ENCODE results near the gene CRYL1.
"Not testable (repeated sequence)": the region's sequence is repeated elsewhere in the genome, so short reads cannot be mapped to it uniquely, and the experiment has no call there.

Gene CRYL1

DNA sequence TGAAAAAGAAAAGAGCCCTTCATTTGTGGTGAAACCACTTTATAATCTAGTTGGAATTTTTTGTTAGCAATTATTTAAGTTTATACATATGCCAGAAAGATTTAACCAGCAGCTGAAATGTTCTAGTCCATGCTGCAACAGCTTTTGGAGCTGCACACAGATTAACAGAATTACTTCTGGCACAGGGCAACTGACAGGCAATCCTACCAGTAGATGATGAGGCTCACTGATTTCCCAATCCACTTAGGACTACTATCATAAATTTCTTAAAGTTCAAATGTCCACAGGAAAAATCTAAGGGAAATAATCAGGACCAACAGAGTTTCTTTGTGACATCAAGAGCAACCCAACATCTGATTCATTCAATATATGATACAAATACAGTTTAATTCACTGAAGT is 78.8 kb downstream of the CRYL1 start:
- no peak for DNase-seq

DNA sequence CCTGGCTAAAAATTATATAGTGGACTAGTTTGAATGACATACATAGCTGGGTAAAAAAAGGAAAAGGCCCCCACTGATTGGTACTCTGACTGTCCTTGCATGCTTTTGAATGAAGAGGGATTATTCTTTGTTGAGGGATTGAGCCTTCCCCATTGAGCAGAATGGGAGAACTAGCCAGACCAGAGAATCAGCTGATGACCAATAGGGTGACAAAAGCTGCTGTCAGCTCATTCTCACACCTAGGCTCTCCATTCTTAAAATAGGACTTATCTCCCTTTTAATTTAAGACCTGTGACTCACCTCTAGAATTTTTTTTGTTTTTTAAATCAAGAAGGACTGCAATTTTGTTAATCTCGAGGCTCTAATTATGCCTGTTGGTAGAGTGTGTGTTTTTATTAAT is 79.3 kb downstream of the CRYL1 start:
- DNase-seq, result no peak

DNA sequence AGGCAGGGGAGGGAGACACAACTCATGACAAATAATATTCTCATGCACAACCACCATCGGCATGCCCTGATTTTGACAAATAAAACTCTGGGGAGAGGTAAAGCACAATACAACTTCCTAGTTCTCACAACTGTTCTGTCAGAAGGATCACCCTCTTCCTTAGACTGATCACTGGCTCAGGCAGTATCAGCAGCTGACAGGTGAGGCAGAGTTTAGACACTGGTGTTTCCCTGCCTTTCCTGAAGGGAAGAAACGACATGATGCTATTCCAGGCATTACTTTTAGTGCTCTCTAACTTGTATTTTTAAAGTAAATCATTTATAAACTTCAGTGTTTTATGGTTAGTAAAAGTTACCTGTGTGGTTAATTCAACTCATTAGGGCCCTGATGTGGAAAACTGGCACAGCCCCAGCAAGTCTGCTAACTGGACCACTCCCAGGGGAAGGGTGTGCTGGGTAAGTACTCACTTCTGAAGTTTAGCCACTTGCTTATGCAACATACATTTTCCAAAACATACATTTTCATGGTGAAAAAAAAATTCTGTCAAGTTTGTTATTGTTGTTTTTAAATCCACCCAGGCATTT is 82.8 kb downstream of the CRYL1 start:
- DNase-seq, result no peak

DNA sequence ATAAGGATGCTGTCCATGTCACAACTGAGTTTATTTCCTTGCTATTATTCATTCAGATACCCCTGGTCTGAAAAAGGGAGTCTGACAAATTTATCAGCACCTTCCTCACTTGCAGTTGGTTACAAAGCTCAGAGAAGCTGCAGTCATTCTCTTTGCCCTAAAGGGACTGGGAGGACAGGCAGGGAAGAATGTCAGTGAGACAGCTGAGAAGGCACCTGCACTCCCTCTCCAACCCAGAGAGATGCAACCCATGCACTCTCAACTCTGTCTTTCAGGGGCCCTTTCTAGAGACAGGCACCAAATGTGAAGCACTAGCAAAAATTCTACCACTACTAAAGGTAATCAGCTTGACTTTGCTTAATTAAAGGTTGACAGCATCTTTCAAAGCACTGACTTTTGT is 83.3 kb downstream of the CRYL1 start:
- no peak for DNase-seq

DNA sequence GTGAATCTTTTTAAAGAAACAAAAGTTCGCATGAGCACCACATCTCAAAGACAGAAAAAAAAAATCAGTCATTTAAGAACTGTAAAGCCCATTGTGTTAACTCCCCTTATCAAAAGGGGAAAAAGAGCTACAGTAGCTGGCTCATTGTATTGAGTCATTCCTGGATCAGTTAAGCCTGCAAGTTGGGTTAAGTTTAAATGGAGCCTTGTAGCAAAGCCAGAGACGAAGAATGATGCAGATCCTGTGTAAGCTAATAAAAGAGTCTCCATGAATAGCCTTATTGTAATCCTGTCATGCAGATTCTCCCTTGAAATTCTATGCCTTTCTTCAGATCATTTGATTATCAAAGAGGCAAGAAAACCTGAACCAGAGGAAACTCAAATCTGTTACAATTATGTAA is 83.8 kb downstream of the CRYL1 start:
- DNase-seq, result no peak

DNA sequence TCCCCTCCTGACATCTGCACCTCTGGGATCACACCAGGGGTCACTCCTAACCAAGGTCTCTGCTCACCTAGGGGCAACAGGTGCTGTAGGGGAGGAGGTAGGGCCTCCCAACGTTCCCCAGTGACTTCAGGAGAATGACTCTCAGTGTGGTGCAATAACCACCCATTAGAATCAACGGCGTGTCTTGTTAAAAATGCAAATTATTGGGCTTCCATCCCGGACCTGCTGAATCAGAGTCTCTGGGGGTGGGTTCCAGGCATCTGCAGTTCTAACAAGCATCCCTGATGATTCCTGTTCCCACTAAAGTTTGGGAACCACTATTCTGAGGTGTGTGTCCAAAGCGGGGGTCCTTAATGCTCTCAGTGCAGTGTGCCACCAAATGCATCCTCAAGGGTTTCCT is 84.6 kb downstream of the CRYL1 start:
- DNase-seq, result no peak

DNA sequence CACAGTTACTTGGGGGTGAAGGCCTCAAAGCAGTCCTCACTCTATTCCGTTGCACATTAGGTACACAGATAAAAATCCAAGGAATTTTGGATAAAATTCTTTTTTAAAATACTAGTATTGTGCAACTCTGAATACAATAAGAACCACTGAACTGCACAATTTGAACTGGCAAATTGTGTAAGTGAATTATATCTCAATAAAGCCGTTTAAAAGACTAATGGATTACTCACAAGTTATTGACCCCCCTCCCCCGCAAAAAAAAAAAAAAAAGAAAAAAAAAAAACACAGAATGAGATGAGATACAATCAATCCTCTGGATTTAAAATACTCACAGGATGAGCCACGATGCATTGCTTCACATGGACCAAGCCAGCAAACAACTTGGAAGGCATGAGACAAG is 86.4 kb downstream of the CRYL1 start:
- no peak for DNase-seq

DNA sequence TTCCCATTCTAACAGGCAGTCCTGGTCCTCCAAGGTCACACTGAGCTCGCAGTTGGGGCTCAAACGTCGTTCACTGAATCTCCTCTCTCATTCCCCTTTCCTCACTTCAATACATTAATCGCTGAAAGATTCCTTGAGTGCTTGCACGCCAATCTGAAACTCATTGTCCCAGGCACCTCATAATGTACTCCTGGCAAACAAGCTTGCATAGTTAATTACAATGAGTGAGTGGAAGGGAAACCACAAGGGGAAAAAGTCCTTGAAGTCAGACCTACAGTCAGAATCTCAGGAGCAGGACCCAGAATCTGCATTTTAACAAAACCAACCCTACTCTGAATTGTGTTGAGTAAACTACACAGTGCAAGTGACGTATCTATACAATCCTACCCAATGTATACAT is 86.9 kb downstream of the CRYL1 start:
- no peak for DNase-seq

DNA sequence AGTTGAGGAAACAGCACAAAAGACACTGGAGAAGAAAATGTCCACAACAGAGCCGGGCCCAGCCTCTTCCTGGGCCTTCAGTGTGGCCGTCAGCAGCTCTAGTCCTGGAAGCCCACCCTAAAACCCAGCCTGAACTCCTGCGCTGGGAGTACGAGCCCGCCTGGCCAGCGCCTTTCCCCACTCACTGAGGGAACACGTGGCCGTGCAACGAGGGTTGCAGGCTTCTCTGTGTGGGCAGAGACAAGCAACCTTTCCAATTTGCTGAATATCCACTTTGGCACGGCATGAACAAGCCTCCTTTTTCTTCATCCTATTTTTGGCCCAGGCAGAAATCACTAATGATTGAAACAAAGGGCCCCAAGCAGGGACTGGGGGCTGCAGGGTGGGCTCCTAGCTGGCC is 89.2 kb downstream of the CRYL1 start:
- no peak for DNase-seq

DNA sequence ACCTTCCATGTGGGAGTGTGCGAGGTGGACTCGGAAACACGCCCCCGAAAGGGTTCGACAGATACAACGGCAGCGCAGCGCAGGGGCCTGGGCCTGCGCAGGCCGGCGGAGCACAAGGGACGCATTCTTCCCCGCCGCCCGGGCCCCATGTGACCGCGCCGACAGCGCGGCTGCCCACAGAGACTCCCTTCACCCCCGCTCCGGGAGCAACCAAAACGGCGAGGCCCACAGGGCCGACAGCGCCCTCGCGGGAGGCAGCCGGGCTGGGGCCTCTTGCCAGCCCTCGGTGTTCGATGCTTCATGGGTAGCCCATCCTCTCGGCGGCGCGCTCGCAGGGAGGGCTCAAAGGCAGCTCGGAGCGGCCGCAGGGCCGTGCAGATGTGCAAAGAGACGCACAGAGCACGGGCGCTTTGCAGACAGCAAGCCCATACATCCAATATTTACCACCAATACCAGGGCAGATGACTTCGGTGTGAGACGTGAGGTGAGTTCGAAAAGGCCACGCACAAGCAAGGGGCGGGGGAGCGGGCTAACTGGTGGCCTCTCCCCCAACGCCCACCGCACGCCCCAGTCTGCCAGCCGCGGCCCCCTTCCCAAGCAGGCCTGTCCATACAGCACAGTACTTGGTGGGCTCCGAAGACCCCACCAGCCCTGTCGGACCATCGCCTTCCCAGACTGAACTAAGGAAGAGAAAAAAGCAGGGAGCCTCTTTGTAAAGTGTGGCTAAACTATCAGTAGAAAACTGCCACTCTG is 89.9 kb downstream of the CRYL1 start:
- no peak for DNase-seq

DNA sequence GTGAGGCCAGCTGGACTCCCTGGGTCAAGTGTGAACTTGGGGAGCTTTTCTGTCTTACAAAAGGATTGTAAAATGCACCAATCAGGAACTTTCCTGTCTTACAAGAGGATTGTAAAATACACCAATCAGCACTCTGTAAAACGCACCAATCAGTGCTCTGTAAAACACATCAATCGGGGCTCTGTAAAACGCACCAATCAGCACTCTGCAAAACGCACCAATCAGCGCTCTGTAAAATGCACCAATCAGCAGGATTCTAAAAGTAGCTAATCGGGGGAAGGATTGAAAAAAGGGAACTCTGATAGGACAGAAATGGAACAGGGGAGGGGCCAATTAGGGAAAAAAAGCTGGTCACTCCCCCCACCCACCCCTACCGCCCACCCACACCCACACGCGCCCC is 91.4 kb downstream of the CRYL1 start:
- DNase-seq, result not testable (repeated sequence)

DNA sequence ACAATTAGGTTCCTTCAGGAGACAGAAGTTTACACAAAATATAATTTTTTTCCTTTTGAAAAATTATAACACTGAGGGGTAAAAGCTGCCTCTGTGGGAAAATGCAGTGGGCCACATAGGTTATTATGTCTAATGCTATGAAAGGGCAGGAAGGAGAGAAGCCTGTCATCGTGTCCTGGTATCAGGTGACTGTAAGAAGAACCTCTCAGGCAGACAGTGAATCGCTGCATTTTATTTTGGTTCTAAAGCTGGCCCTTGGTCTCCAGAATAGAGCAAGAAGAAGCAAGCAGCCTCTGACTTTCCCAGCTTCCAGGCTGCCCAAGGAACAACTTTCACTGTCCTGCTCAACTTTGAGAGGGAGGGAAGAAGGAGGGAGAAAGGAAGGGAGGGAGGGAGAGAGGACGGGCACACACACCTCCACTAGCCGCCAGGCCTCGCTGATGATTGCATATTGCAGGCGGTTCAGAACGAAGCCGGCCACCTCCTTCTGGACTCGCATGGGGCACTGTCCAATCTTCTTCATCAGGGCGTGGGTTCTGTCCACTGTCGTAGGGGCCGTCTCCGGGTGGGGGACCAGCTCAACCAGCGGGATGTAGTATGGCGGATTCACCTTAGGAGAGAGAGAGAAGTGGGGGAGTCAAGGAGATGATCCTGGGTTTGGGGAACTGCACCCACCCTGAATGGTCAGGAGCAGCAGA is 93.8 kb downstream of the CRYL1 start:
- DNase-seq, result peak; percentile 2

DNA sequence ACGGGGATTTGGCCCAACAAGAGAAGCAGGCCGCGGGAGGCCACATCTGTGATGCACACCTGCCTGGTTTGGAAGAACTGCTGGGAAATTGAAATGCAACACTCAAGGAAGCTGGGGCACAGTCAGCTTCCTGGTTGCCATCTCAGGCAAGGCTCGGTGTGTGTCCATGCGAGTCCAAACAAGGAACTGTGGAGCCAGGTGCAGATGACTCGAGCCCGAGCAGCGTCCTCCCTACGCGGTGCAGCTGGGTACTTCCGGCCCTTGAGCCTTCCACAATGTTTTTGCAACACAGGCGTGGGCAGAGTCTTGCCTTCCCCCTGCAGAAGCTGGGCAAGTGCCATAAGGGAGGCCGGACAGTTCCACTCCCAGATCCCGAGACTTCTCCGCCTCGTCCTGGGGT is 94.6 kb downstream of the CRYL1 start:
- DNase-seq, result peak; percentile 15

DNA sequence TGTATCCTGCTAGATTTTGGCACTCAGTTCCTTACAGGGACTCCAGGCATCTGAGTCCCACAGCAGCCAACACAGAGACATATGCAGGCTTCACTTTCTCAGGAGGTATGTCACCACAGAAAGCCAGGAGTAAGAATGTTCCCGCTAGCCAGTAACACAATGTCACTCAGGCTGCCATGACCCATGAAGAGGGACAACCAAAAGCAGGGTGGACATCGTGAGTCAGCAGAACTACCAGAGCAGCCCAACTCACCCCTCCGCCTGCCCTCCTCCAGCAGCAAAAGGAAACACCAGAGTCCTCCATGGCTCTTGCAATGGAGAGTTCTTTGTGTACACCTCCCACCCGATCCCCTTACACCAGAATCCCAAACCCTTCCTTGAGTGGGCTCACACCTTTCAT is 95.4 kb downstream of the CRYL1 start:
- no peak for DNase-seq

DNA sequence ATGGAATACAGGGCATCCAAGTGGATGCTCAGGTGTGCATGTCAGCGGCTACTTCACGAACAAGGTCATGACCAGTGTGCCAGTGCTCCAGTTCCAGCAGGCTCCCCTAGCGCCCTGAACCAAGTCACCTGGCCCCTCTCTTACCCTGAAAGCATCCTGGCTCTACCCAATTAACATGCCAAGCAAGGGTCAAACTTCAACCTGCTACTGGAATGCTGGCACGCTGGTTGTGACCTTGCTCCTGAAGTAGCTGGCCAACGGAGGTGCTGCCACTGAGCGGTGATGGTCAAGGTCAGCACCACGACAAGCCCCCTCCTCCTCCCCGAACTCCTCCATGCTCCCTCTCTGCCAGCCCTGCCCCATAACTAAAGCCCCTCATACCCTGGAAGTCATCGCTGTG is 96.0 kb downstream of the CRYL1 start:
- DNase-seq, result no peak

DNA sequence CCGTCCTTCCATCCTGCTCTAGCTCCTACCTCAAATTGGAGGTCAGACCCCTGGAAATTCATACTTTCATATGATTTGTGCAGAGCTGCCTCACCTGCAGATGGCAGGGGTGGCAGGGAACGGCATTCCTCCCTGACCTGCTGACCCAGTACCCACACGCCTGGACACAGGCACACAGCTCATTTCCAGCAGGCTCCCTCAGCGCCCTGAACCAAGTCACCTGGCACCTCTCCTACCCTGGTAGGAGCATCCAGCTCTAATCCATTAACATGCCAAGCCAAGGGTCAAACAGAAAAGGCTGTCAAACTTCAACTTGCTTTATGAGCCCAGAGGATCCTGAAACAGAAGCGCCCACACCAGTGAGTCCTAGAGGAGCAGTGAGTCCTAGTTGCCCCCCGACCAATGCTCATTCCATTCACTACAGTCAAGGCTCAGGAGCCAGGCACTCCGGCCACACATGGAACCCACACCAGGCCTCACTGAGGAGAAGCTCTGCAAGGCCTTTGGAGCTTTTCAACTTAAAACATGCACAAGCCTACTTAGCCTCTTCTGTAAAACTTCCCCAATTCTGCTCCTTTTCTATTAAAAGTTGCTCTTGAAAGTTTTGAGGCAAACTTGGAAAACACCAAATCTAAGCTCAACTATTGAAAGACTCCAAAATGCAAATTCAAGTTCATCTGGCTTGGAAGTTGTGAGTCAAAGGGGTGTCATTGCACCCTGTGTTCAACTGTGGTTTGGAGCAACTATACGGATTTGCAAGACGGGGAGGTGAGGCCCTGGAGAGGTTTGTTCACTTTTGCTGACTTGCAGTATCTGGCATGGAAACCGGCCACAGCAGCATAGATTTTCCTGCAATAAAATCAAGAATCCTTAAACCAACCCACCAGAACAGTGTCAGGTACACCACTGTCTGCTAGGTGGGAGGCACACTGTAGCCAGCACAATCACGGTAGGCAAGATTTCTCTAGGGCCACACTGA is 96.7 kb downstream of the CRYL1 start:
- no peak for DNase-seq

DNA sequence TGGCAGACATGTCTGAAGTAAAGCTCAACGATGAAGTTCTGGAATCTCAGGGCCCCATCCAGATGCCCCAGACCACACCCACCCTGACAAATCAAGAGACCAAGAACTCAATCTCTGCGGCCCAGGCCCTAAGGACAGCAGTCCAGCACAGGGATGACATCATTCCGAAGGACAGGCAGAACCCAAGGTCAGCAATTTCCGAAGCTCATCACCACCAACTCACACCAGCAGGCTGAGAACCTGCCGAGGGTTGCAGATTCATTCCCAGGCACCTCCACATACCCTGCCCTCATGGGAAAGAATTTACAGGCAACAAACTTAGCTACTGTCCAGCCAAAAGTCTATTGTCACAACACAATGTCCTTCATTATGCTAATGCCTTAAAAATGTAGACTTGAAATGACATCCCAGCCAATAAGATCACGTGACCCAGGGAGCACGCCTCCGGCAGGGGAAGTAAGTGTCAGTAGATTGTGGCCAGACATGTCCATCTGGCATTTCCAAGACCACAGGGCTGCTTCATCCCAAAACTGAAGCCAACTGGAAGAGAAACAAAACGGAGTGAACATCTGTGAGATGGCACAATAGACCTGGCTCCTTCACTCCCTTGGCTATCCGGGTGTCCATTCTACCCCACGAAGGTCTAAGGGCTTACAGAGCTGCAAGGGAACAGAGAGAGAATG is 98.8 kb downstream of the CRYL1 start:
- DNase-seq, result no peak

DNA sequence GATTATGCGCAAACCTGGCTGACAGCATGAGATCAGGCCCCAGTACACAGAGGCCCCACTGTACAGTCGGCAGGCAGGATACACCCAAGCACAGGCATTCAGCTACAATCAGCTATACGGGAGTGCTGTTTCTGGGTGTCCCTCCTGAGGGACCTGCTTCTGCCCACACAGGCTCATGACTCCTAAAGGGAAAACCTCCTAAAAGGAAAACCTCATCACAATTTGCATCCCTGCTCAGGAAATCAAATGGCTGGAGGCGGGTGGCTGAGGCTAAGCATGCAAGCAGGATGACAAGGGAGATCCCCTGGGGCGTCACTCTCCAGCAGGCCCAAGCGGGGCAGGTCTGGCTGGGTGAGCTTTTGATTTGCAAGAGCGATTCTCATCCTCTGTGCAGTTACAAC is 99.8 kb downstream of the CRYL1 start:
- DNase-seq, result no peak

DNA sequence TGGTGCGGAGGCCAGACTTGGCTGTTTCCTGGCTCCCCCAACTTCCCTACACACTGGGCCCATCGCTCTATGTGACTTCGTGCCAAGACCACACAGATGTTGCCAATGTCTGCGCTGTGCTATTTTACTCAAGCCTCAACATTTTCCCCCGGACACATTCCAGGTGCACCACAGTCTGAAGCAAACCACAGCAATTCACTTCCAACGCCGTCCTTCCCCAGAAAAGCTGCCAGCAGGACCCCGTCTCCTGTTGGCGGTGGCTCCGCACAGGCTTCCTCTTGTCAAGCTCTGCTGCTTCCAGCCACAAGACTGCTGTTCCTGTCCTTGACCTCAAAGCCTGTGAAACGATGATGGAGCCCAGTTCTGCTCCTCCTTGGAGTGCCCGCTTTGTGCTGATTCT is 100.7 kb downstream of the CRYL1 start:
- DNase-seq, result no peak

DNA sequence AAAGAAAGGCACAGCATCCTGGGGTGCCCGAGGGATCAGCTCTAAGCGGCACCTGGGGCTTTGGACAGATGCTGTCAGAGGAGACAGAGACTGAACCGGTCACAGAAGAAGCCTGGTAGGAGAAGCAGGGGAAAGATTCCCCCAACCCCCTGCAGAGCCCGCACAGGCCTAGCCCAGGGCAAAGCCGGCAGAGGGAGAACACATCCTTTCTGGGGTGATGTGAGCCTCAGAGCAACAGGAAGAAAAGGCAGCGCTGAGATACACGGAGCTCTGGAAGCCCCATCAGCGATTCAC is 101.2 kb downstream of the CRYL1 start:
- DNase-seq, result no peak

DNA sequence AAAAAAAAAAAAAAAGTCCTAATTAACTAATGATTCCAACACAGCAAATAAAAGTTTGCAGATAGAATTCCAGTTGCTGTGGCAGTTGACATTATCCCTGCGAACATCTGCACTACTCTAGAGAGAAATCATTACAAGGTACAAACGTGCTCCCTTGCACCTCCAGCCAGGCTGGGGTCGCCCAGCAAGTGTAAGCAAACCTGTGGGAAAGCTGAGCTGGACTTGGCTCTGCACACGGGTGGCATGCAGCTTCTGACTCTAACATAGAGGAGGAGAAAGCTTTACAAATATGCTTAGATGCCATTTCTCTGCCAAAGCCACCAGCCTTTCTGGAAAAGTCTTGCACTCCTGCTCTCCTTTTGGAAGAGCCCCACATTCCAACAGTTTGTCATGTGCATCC is 103.3 kb downstream of the CRYL1 start:
- DNase-seq, result no peak

DNA sequence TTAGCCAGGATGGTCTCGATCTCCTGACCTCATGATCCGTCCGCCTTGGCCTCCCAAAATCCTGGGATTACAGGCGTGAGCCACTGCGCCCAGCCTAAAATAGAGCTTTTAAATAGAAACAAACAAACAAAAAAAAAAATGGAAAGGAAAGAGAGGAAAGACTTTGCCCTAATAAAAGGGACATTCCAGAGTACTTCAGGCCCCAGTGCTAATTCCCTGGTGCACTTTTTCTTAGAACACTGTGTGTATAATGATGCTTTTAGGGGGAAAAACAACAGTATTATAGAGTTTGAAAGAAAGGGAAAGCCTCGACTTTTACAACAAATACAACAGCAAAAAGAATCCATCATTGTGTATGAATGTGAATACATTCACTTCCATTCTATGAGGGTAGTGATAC is 104.7 kb downstream of the CRYL1 start:
- no peak for DNase-seq

DNA sequence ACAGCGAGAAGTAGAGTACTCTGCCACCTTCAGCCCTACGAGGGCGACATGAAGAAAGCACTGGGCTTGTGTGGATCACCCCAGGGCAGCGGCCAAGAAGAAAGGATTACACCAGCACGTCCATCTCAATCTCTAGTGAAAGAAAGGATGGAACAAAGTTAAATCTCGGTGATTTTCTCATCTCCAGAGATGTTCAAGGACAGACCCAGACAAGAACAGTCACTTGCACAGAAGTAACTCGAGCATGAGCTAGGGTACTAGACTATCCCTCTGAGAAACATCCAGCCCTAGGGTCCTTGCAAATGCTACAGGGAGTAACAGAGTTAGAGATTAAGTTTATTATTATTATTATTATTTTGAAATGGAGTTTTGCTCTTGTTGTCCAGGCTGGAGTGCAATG is 106.7 kb downstream of the CRYL1 start:
- DNase-seq, result no peak

All from NCI-H2107 (cell line).